Endodermal cell (in vitro differentiated cells): ENCODE results near the gene GNAQ. TPM values are rescaled to one million over a fixed set of nuclear protein-coding genes. Genes with fewer than 3 reads are reported as not detected.

Source experiments
- DNase-seq: peaks from one replicate; pipeline ENCODE4 v3.0.0-alpha.2; 2017
- H3K27ac ChIP-seq: 2 replicates; pipeline ENCODE4 v1.5.1; 2013; ENCODE audit warnings: mild to moderate bottlenecking, low read depth, low read length, moderate library complexity
- H3K27me3 ChIP-seq: 2 replicates; pipeline ENCODE4 v1.6.1; 2013; ENCODE audit warnings: mild to moderate bottlenecking, low read length, moderate library complexity; ENCODE audit not compliant: insufficient read depth, control insufficient read depth, poor library complexity, severe bottlenecking
- H3K36me3 ChIP-seq: 2 replicates; pipeline ENCODE4 v1.7.0; 2013; ENCODE audit warnings: mild to moderate bottlenecking, low read length, moderate library complexity; ENCODE audit not compliant: control insufficient read depth, insufficient read depth
- H3K4me1 ChIP-seq: one replicate; pipeline ENCODE4 v1.7.0; 2013; ENCODE audit warnings: low read length; ENCODE audit not compliant: control insufficient read depth, insufficient read depth
- H3K4me3 ChIP-seq: 2 replicates; pipeline ENCODE4 v1.5.1; 2013; ENCODE audit warnings: mild to moderate bottlenecking, low read length, moderate library complexity
- H3K9ac ChIP-seq: 2 replicates; pipeline ENCODE4 v1.6.1; 2013; ENCODE audit warnings: mild to moderate bottlenecking, low read length, moderate library complexity; ENCODE audit not compliant: poor library complexity, severe bottlenecking; ENCODE audit errors: extremely low read depth
- H3K9me3 ChIP-seq: 2 replicates; pipeline ENCODE4 v1.6.1; 2013; ENCODE audit warnings: mild to moderate bottlenecking, low read length, moderate library complexity; ENCODE audit not compliant: control insufficient read depth
- H3K27ac Mint-ChIP-seq: 2 replicates; pipeline ENCODE4 v1.8.0; 2020; ENCODE audit warnings: mixed read lengths
- H3K27me3 Mint-ChIP-seq: 2 replicates; pipeline ENCODE4 v1.8.0; 2021; ENCODE audit warnings: mild to moderate bottlenecking, mixed read lengths; ENCODE audit not compliant: insufficient read depth
- H3K36me3 Mint-ChIP-seq: 2 replicates; pipeline ENCODE4 v1.8.0; 2020; ENCODE audit warnings: low read depth, mixed read lengths
- H3K4me1 Mint-ChIP-seq: 2 replicates; pipeline ENCODE4 v1.8.0; 2020; ENCODE audit warnings: mixed read lengths
- H3K4me3 Mint-ChIP-seq: 2 replicates; pipeline ENCODE4 v1.8.0; 2020; ENCODE audit warnings: mild to moderate bottlenecking, moderate library complexity, mixed read lengths
- H3K9me3 Mint-ChIP-seq: 2 replicates; pipeline ENCODE4 v1.8.0; 2020; ENCODE audit warnings: mild to moderate bottlenecking, mixed read lengths
- CTCF ChIP-seq: fragments of 200-600 bp; sonication (generic); conservative IDR thresholded peaks from 2 replicates; pipeline ENCODE4 v1.5.0; 2021; ENCODE audit warnings: antibody characterized with exemption, mild to moderate bottlenecking
- WGBS, 2 experiments: methylation state at CpG; one replicate each; pipeline versions ENCODE4 v1.1.5 to v1.1.7; 2013; ENCODE audit warnings: missing lambda C conversion rate in 2 of 2, mixed read lengths in 1 of 2; ENCODE audit not compliant: insufficient coverage in 1 of 2, insufficient read length in 1 of 2; 5-methylcytosine and 5-hydroxymethylcytosine counted together
- total RNA-seq, 2 donors: library from RNA; stranded (reverse); fragmentation: NEBNext Ultra II Directional in 1 of 2; extraction: Animal tissue kit (Norgen Biotek cat#: 25700) in 1 of 2; gene quantifications; 2 replicates in 1 of 2; 3 replicates in 1 of 2; pipeline ENCODE4 v1.2.1, GENCODE V29; 2021

Gene GNAQ
- total RNA-seq, 2 donors from 2014 or later, result 46.0 to 57.6 TPM

- no peak overlapping the region for H3K27ac Mint-ChIP-seq
These were observed 78.0 kb downstream of the GNAQ start for GRCh38 chr9:77953590-77953989.

DNA sequence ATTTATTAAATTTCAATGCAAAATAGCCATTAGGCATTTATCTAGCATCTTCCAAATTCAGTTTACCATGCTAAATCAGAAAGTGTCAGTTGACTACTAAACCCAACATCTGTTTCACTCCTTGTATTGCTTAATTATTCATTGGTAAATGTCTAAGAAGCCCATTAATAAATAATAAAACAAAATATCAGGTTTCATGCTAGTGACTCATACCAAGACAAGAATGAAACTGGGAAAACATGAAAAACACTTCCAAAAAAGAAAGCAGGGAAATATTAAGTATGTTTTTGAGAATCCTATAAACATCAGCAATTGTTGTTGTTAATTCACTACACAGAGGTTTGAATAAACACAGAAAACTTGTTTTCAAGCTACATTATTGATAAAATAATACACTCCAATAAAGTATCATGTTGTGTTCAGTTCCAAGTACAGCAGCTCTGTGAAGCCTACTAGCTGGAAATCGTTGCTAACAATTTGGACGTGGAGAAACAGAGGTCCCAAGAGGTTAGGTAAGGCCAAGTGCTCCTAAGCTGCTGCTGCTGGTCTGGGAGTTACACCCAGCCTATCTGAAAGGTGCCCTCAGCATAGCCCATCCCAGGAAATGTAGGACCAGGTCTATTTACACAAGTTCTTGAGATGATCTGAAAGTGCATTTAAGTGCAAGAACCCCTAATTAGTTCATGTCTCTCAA, 78.8 kb downstream of the GNAQ start:
- no peak for TF ChIP-seq CTCF
- H3K9me3 Mint-ChIP-seq, result no peaks in the 10 kb centered on the region
- Histone ChIP-seq H3K36me3 (peaks cover 4% of the 10 kb centered on the region), H3K9ac (no peak overlapping the region), H3K27me3 (no peaks in the 10 kb centered on the region), H3K9me3 (no peaks in the 10 kb centered on the region), H3K27ac (no peak overlapping the region), H3K4me1 (no peaks in the 10 kb centered on the region), H3K4me3 (no peak overlapping the region)
- no peaks in the 10 kb centered on the region for H3K36me3 Mint-ChIP-seq
- no peaks in the 10 kb centered on the region for H3K27me3 Mint-ChIP-seq
- peaks cover 39% of the 10 kb centered on the region for H3K4me1 Mint-ChIP-seq
- H3K27ac Mint-ChIP-seq, result no peak overlapping the region
- 93 to 94% methylated on average over 2 of the region's 2 CpGs for WGBS, 2 experiments
- no peak overlapping the region for H3K4me3 Mint-ChIP-seq
- no peak for DNase-seq

More at GRCh38 chr9:77953590-77953989, 78.0 kb downstream of the GNAQ start:
- peaks cover 39% of the 10 kb centered on the region for H3K4me1 Mint-ChIP-seq
- Histone ChIP-seq H3K27ac (no peak overlapping the region), H3K9me3 (no peaks in the 10 kb centered on the region), H3K27me3 (no peaks in the 10 kb centered on the region), H3K4me3 (no peak overlapping the region), H3K36me3 (peaks cover 4% of the 10 kb centered on the region), H3K4me1 (no peaks in the 10 kb centered on the region), H3K9ac (no peak overlapping the region)
- no peaks in the 10 kb centered on the region for H3K27me3 Mint-ChIP-seq
- H3K36me3 Mint-ChIP-seq, result no peaks in the 10 kb centered on the region
- TF ChIP-seq CTCF, result no peak
- no peak for DNase-seq
- H3K9me3 Mint-ChIP-seq, result no peaks in the 10 kb centered on the region
- H3K4me3 Mint-ChIP-seq, result no peak overlapping the region

GRCh38 chr9:77951369-77951768, 80.2 kb downstream of the GNAQ start:
- no CpG with 5 or more reads among the region's 1 CpG for WGBS, 2 experiments

More at GRCh38 chr9:77951369-77951768, 80.2 kb downstream of the GNAQ start:
- Mint-ChIP-seq H3K27ac (no peak overlapping the region), H3K36me3 (no peaks in the 10 kb centered on the region), H3K4me3 (no peak overlapping the region), H3K4me1 (peaks cover 33% of the 10 kb centered on the region), H3K9me3 (no peaks in the 10 kb centered on the region), H3K27me3 (no peaks in the 10 kb centered on the region)
- no peak overlapping the region for H3K27ac ChIP-seq
- no peaks in the 10 kb centered on the region for H3K9me3 ChIP-seq
- TF ChIP-seq CTCF, result no peak
- H3K36me3 ChIP-seq, result peaks cover 4% of the 10 kb centered on the region
- no peak overlapping the region for H3K4me3 ChIP-seq
- DNase-seq, result no peak
- H3K9ac ChIP-seq, result no peak overlapping the region
- H3K27me3 ChIP-seq, result no peaks in the 10 kb centered on the region
- no peaks in the 10 kb centered on the region for H3K4me1 ChIP-seq
